Neuronal stem cell (in vitro differentiated cells): ENCODE results near the gene CDH3.
"Not testable (repeated sequence)": the region's sequence is repeated elsewhere in the genome, so short reads cannot be mapped to it uniquely, and the experiment has no call there.

Experiments
- DNase-seq: peaks from one replicate; pipeline ENCODE4 v3.0.0-alpha.2; 2013; ENCODE audit warnings: low spot score
- H2AFZ ChIP-seq: one replicate; pipeline ENCODE4 v1.6.1; 2013; ENCODE audit warnings: mild to moderate bottlenecking, low read length, inconsistent platforms
- H2AK5ac ChIP-seq: 2 replicates; pipeline ENCODE4 v1.6.1; 2013; ENCODE audit warnings: low read depth, mild to moderate bottlenecking, inconsistent platforms, low read length, moderate library complexity, mixed read lengths
- H2BK120ac ChIP-seq: 2 replicates; pipeline ENCODE4 v1.6.1; 2013; ENCODE audit warnings: low read depth, mild to moderate bottlenecking, inconsistent platforms, low read length, moderate library complexity, mixed read lengths
- H2BK12ac ChIP-seq: one replicate; pipeline ENCODE4 v1.6.1; 2013; ENCODE audit warnings: low read length, inconsistent platforms
- H2BK15ac ChIP-seq: 2 replicates; pipeline ENCODE4 v1.6.1; 2013; ENCODE audit warnings: mild to moderate bottlenecking, low read length, inconsistent platforms, mixed read lengths
- H2BK5ac ChIP-seq: one replicate; pipeline ENCODE4 v1.6.1; 2013; ENCODE audit warnings: inconsistent platforms, mild to moderate bottlenecking, low read length, moderate library complexity
- H3K14ac ChIP-seq: one replicate; pipeline ENCODE4 v1.6.1; 2013; ENCODE audit warnings: low read length, inconsistent platforms
- H3K18ac ChIP-seq: 2 replicates; pipeline ENCODE4 v1.6.1; 2013; ENCODE audit warnings: low read length, inconsistent platforms
- H3K23ac ChIP-seq: 2 replicates; pipeline ENCODE4 v1.6.1; 2013; ENCODE audit warnings: low read depth, mild to moderate bottlenecking, mixed read lengths, low read length, inconsistent platforms; ENCODE audit not compliant: poor library complexity
- H3K27ac ChIP-seq: replicated peaks from 3 replicates; pipeline ENCODE4 v1.5.1; 2013; ENCODE audit warnings: low read length, inconsistent platforms
- H3K27me3 ChIP-seq, 3 experiments: 2 replicates each; pipeline ENCODE4 v1.6.1; 2013; ENCODE audit warnings: low read length in 3 of 3, mild to moderate bottlenecking in 2 of 3, inconsistent platforms in 1 of 3, low read depth in 1 of 3, mixed read lengths in 1 of 3, moderate library complexity in 1 of 3; ENCODE audit not compliant: control insufficient read depth in 3 of 3, insufficient read depth in 3 of 3
- H3K36me3 ChIP-seq, 2 donors: replicated peaks in 1 of 2; 2 replicates each; pipeline ENCODE4 v1.6.1; 2013; ENCODE audit warnings: low read length in 2 of 2; ENCODE audit not compliant: control insufficient read depth in 2 of 2, insufficient read depth in 2 of 2
- H3K4ac ChIP-seq: 2 replicates; pipeline ENCODE4 v1.6.1; 2013; ENCODE audit warnings: inconsistent platforms, mild to moderate bottlenecking, low read length, moderate library complexity
- H3K4me1 ChIP-seq, 2 donors: 1 replicate in 1 of 2; 2 replicates in 1 of 2; pipeline ENCODE4 v1.6.1; 2013; ENCODE audit warnings: low read length in 2 of 2, low read depth in 1 of 2; ENCODE audit not compliant: control insufficient read depth in 2 of 2, insufficient read depth in 1 of 2
- H3K4me2 ChIP-seq: one replicate; pipeline ENCODE4 v1.6.1; 2013; ENCODE audit warnings: mild to moderate bottlenecking, low read length, inconsistent platforms; ENCODE audit not compliant: insufficient read depth, poor library complexity, severe bottlenecking
- H3K4me3 ChIP-seq, 2 donors: 2 replicates each; pipeline ENCODE4 v1.5.1; 2013; ENCODE audit warnings: low read length in 2 of 2, mild to moderate bottlenecking in 2 of 2, inconsistent platforms in 1 of 2, moderate library complexity in 1 of 2
- H3K79me1 ChIP-seq: one replicate; pipeline ENCODE4 v1.6.1; 2013; ENCODE audit warnings: low read depth, mild to moderate bottlenecking, inconsistent platforms, low read length, moderate library complexity
- H3K9ac ChIP-seq: one replicate; pipeline ENCODE4 v1.6.1; 2013; ENCODE audit warnings: mild to moderate bottlenecking, low read depth, low read length, inconsistent platforms; ENCODE audit not compliant: poor library complexity
- H3K9me3 ChIP-seq, 2 donors: replicated peaks in 1 of 2; 2 replicates each; pipeline versions ENCODE3 to v1.6.1; 2013; ENCODE audit warnings: low read length in 2 of 2, mild to moderate bottlenecking in 2 of 2, inconsistent platforms in 1 of 2, low read depth in 1 of 2, mixed read lengths in 1 of 2, moderate library complexity in 1 of 2; ENCODE audit not compliant: control insufficient read depth in 2 of 2, insufficient read depth in 1 of 2
- H4K8ac ChIP-seq: one replicate; pipeline ENCODE4 v1.6.1; 2013; ENCODE audit warnings: low read depth, mild to moderate bottlenecking, inconsistent platforms, low read length, moderate library complexity
- H4K91ac ChIP-seq: one replicate; pipeline ENCODE4 v1.6.1; 2013; ENCODE audit warnings: low read length, low read depth, mild to moderate bottlenecking, inconsistent platforms; ENCODE audit not compliant: poor library complexity
- WGBS, 2 donors: extraction: QIAGEN DNeasy Blood & Tissue Kit; methylation state at CpG; one replicate each; pipeline ENCODE4 v1.1.7; 2013; ENCODE audit warnings: missing lambda C conversion rate in 2 of 2, mixed read lengths in 1 of 2; ENCODE audit not compliant: insufficient read length in 2 of 2, insufficient replicate concordance in 1 of 2; ENCODE audit errors: extremely low coverage in 2 of 2; 5-methylcytosine and 5-hydroxymethylcytosine counted together

The CDH3 gene

DNA sequence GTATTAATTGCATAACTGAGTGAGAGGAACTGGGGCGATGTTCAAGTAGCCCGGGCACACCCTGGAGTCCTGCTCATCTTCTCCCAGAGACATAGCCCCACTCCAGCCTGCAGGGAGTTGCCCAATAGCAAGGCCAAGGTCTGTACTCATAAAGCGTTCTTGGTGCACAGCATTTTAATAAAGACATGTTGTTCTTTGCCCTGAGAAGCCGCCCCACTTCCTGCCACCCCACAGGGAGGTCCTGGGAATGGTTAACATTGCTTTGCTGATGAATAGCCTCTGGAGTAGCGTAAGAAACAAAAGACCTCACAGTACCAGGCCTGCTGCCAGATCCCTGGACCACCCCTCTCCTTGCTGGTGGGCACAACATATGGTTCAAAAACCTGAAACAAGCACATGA, 70.4 kb downstream of the CDH3 start:
- no peak overlapping the region for H2BK5ac ChIP-seq
- no peak overlapping the region for H2BK15ac ChIP-seq
- H3K4me1 ChIP-seq = peaks cover 2% of the 10 kb centered on the region in 2 donors
- no peak overlapping the region for H3K18ac ChIP-seq
- H3K27ac ChIP-seq = no peak overlapping the region
- H3K4me3 ChIP-seq = no peak overlapping the region
- no peak overlapping the region for H2BK12ac ChIP-seq
- H4K91ac ChIP-seq = no peak overlapping the region
- DNase-seq = no peak
- H3K4ac ChIP-seq = no peak overlapping the region
- no peak overlapping the region for H3K9ac ChIP-seq
- no peaks in the 10 kb centered on the region for H3K36me3 ChIP-seq
- H3K14ac ChIP-seq = no peak overlapping the region
- H2AFZ ChIP-seq = no peak overlapping the region
- no peak overlapping the region for H2AK5ac ChIP-seq
- WGBS, 2 donors = no CpG with 5 or more reads among the region's 5 CpGs
- H3K27me3 ChIP-seq = peaks cover 0 to 14% (median 0%) of the 10 kb centered on the region in 3 experiments
- no peak overlapping the region for H2BK120ac ChIP-seq
- H3K9me3 ChIP-seq = no peaks in the 10 kb centered on the region
- no peak overlapping the region for H3K23ac ChIP-seq
- H4K8ac ChIP-seq = no peak overlapping the region
- H3K4me2 ChIP-seq = no peak overlapping the region
- no peaks in the 10 kb centered on the region for H3K79me1 ChIP-seq

DNA sequence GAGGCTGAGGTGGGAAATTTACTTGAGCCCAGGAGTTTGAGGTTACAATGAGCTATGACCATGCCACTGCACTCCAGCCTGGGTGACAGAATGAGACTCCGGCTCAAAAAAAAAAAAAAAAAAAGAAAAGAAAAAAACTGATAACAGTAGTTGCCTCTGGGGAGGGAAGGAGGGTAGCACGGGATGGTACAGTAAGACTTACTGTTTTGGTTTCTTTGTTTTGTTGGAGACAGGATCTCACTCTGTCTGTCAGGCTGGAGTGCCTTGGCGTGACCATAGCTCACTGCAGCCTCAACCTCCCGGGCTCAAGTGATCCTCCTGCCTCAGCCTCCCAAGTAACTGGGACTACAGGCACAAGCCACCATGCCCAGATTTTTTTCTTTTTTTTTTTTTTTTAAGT, 71.4 kb downstream of the CDH3 start:
- not testable (repeated sequence) for H3K27ac ChIP-seq, H3K4ac ChIP-seq, H3K9ac ChIP-seq, H3K14ac ChIP-seq, H3K79me1 ChIP-seq, H3K36me3 ChIP-seq, H2BK5ac ChIP-seq, H3K23ac ChIP-seq, H3K18ac ChIP-seq, H3K4me2 ChIP-seq, H3K4me1 ChIP-seq, H3K4me3 ChIP-seq, H2AFZ ChIP-seq, DNase-seq, H4K8ac ChIP-seq, H2BK12ac ChIP-seq, H2BK120ac ChIP-seq, H3K9me3 ChIP-seq, H2AK5ac ChIP-seq, H4K91ac ChIP-seq, H2BK15ac ChIP-seq
- no CpG with 5 or more reads among the region's 4 CpGs for WGBS, 2 donors
- peaks cover 0 to 11% (median 0%) of the 10 kb centered on the region in 3 experiments for H3K27me3 ChIP-seq

DNA sequence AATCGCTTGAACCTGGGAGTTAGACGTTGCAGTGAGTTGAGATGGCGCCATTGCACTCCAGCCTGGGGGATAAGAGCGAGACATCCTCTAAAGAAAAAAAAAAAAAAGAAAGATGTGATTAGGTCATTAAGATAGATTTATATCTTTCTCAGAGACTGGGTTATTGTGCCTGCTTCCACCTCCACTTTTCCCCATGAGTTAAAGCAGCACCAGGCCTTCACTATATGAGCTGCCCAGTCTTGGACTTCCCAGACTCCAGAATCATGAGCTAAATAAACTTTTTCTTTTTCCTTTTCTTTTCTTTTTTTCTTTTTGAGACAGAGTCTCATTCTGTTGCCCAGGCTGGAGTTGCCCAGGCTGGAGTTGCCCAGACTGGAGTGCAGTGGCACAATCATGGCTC, 72.6 kb downstream of the CDH3 start:
- H3K27ac ChIP-seq = no peak overlapping the region
- no peak overlapping the region for H2BK120ac ChIP-seq
- no peak overlapping the region for H3K18ac ChIP-seq
- no peaks in the 10 kb centered on the region for H3K36me3 ChIP-seq
- no peak for DNase-seq
- no peaks in the 10 kb centered on the region for H3K79me1 ChIP-seq
- H3K4me3 ChIP-seq = no peak overlapping the region
- H2AFZ ChIP-seq = no peak overlapping the region
- H3K9me3 ChIP-seq = no peaks in the 10 kb centered on the region
- H4K91ac ChIP-seq = no peak overlapping the region
- no peak overlapping the region for H4K8ac ChIP-seq
- peaks cover 0 to 8% (median 0%) of the 10 kb centered on the region in 3 experiments for H3K27me3 ChIP-seq
- no peak overlapping the region for H2BK12ac ChIP-seq
- no peak overlapping the region for H2BK15ac ChIP-seq
- peaks cover 0 to 2% of the 10 kb centered on the region in 2 donors for H3K4me1 ChIP-seq
- H3K9ac ChIP-seq = no peak overlapping the region
- H2AK5ac ChIP-seq = no peak overlapping the region
- H2BK5ac ChIP-seq = no peak overlapping the region
- no peak overlapping the region for H3K4ac ChIP-seq
- no peak overlapping the region for H3K4me2 ChIP-seq
- H3K23ac ChIP-seq = no peak overlapping the region
- WGBS, 2 donors = no CpG with 5 or more reads among the region's 4 CpGs
- no peak overlapping the region for H3K14ac ChIP-seq

DNA sequence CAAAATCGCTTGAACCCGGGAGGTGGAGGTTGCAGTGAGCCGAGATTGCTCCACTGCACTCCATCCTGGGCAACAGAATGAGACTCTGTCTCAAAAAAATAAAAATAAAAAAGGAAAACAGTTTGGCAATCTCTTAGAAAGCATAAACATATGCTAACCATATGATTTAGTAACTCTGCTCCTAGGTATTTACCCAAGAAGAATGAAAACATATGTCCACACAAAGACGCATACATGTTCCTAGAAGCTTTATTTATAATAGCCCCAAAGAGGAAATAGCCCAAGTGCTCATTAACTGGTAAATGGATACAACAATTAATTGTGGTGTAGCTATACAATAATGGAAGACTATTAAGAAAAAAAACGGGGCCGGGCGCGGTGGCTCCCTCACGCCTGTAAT, 73.5 kb downstream of the CDH3 start:
- Histone ChIP-seq H2BK120ac (no peak overlapping the region), H3K9me3 (no peaks in the 10 kb centered on the region), H2AFZ (no peak overlapping the region), H4K8ac (no peak overlapping the region), H3K36me3 (no peaks in the 10 kb centered on the region), H3K18ac (no peak overlapping the region), H2BK5ac (no peak overlapping the region), H3K14ac (no peak overlapping the region), H4K91ac (no peak overlapping the region), H3K9ac (no peak overlapping the region), H3K27ac (no peak overlapping the region), H2AK5ac (no peak overlapping the region), H2BK12ac (no peak overlapping the region), H3K4me1 (no peaks in the 10 kb centered on the region), H3K27me3 (peaks cover 0 to under 1% (median 0%) of the 10 kb centered on the region in 3 experiments), H3K4ac (no peak overlapping the region), H3K4me3 (no peak overlapping the region), H2BK15ac (no peak overlapping the region), H3K4me2 (no peak overlapping the region), H3K79me1 (no peaks in the 10 kb centered on the region), H3K23ac (no peak overlapping the region)
- no CpG with 5 or more reads among the region's 9 CpGs for WGBS, 2 donors
- DNase-seq = no peak
